Measurements from ENCODE around the gene RAD51.

- TF ChIP-seq EP300 (IDR thresholded peaks at IDR 0.05) (no peak), POLR2A (IDR thresholded peaks at IDR 0.05) (no peak), CTCF (IDR thresholded peaks at IDR 0.05) (no peak)
Measured at GRCh38 chr15:40714144-40714543, 19.2 kb downstream of the RAD51 start.

Data from ovary (tissue), 3 donors.